Measurements from ENCODE around the gene CCDC3.

The CCDC3 gene

DNA sequence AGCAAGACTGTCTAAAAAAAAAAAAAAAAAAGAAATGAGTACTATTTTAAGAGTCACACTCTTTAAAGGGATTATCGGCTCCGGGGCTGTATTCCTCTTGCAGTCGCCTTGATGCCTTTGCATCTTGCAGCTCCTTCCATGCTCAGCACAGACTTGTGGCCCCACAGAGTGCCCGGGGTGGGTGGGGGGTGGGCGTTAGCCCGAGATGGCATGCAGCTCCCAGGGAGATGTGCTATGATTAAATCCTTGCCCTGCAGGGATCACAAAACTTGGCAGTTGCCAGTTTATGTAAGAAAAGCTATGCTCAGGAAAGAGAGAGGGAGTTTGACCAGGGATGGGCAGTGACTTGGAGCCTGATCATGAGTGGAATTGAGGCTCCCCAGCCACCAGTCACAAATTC lies 81.9 kb downstream of the CCDC3 start:
- DNase-seq = no peak

GRCh38 chr10:12916587-12916986 lies 84.9 kb downstream of the CCDC3 start:
- DNase-seq = no peak

GRCh38 chr10:12915637-12916168 lies 85.8 kb downstream of the CCDC3 start:
- DNase-seq = no peak

DNA sequence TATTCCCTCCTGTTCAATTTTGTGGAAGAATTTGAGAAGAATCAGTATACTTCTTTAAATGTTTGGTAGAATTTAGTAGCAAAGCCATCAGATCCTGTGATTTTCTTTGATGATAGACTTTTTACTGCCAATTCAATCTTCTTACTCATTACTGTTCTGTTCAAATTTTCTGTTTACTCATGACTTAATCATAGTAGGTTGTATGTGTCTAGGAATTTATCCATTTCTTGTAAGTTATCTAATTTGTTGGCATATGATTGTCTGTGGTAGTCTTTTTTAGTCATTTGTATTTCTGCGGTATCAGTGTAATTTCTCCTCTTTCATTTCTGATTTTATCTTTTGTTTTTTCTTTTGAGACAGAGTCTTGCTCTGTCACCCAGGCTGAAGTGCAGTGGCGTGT lies 87.4 kb downstream of the CCDC3 start:
- no peak for DNase-seq

DNA sequence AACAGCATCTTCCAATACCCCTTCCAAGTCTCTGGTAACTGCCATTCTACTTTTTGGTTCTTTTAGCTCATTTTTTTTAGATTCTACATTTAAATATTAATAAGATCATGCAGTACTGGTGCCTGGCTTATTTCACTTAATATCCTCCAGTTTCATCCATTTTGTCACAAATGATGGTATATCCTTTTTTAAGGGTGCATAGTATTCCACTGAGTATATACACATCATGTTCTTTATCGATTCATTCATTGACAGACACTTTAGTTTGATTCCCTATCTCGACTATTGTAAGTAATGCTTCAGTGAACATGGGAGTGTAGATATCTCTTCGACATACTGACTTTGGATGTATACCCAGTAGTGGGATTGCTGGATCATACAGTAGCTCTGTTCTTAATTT lies 89.7 kb downstream of the CCDC3 start:
- DNase-seq = no peak

DNA sequence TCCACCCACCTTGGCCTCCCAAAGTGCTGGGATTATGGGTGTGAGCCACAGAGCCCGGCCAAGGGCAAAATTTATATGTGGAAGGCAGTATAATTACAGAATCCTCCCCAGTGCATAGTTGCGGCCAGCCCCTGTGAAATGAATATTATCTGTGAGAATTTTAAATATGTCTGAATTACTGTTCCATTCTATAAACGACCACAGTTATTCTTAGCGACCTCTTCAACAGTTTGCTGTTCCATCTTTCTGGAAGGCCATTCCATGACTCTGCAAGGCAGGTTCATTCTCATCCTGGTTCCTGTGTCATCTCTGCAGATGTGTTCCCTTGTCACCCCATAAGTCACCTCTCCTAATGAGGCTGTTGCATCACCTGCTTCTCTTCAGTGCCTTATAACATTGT lies 90.7 kb downstream of the CCDC3 start:
- DNase-seq = no peak

DNA sequence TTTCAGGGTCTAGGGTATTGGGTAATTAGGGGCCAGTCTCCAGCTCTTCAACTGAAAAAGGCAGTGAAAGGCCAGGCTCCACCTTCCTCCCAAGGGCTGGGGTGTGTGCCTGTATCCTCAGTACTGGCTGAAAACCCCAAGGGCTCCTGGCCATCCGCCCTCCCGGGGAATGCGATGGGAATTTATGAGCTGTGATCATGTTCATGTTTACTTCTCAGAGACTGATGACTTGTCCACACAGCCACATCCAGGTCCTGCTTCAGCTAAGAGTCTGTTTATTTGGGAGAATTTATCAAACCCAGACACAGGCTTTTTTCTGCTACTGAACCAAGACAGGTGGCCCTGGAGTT lies 91.7 kb downstream of the CCDC3 start:
- no peak for DNase-seq

DNA sequence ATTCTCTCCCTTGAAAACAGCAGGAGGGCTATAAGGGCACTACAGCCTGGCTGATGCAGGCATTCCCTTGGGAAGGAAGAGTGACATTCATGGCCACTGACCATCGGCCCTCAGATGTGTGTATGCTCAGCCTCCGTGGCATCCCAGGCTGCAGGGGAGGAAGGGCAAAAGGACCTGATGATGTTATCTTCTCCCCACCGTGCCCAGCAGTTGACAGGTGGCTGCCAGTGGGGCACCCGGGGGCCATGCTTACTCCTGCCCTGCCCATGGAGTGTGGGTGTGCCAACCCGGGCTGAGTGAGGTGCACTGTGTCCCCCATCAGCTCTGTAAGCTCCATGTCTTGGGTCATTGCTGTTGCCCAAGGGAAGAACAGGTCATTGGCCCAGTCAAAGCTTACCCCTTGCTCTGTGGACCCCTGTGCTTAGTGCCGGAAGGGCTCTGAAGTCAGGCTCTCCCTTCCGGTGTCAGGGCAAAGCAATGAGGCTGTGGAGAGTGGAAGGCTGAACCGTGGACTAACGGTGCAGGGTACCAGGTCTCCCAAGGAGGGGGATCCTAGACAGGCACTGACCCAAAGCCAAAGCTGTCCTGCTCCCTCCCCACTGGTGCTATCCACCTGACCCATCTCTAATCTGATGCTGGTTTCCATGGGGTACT lies 92.2 kb downstream of the CCDC3 start:
- no peak for DNase-seq

DNA sequence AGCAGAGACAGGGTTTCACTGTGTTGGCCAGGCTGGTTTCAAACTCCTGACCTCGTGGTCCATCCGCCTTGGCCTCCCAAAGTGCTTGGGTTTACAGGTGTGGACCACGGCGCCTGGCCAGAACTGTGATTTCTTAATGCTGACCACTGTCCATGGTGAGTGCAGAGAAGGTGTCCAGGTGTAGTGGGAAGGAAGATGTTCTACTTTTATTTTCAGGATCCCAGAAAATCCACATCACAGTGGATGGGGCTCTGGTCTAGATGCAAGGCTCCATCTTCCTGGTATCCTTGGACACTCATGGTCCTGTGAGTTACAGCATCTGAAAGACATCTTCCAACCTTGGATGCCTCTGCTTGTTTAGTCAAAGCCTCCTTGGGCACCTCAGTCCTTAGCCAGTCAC lies 92.7 kb downstream of the CCDC3 start:
- no peak for DNase-seq

- DNase-seq = no peak
Measured at GRCh38 chr10:12907656-12908055, 93.9 kb downstream of the CCDC3 start.

DNA sequence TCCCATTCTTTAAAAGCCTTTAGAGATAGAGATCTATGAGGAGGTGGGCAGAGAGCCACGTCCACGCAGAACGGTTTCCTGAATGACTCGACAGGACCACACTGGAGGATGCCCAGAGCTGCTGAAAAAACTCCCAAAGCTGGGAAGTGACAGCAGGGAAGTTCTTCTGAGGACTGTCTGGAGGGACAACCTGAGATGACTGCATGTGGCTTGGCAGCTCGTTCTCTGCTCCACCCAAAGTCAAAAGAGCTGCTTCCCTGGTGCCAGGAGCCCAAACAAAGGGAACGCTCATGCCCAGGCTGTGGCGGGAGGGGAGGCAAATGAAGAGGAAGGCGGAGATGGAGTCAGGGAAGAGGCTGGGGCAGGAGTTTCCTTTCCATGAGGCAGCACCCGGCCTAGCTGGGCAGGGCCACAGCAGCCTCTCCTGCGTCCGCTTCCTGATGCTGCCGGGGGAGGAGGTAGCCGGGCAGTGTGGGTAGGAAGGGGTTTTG lies 95.4 kb downstream of the CCDC3 start:
- no peak for DNase-seq

DNA sequence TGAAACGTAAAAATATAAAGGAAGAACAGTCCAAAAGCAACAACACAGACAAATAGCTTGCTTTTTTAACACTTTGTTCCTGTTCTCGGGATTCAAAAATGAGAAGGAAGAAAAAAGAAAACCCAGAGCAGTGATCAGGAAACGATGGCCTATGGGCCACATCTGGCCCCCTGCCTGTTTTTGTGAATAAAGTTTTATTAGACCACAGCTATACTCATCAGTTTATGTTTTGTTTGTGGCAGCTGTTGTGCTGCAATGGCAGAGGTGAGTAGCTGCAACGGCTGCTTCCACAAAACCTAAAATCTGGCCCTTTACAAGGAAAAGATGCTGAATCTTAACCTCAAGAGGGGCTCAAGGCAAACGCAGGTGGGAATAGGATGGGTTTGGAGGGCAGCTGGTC lies 96.4 kb downstream of the CCDC3 start:
- no peak for DNase-seq

DNA sequence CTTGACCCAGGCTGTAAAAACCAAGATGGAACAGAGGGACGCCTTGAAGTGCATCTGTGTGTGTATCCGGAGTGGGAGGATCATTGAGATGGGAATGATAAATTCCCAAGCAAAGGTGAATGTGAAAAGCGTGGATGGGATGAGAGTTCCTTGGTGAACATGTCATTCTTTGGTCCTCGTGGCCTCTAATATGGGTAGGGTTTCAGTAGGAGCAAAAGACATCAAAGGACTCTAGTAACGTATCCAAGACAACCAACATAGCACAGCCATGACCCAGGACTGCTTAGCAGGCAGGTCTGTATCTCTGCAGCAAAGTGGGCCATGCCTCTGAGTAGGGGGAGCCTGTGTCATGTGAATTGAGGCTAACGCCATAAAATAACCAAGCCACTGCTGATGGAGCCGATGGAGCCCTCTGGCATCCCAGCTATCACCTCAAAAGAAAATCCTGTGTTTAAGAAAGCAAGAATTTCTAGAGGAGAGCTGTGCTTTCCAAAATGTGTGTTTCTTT lies 98.6 kb downstream of the CCDC3 start:
- DNase-seq = no peak

DNA sequence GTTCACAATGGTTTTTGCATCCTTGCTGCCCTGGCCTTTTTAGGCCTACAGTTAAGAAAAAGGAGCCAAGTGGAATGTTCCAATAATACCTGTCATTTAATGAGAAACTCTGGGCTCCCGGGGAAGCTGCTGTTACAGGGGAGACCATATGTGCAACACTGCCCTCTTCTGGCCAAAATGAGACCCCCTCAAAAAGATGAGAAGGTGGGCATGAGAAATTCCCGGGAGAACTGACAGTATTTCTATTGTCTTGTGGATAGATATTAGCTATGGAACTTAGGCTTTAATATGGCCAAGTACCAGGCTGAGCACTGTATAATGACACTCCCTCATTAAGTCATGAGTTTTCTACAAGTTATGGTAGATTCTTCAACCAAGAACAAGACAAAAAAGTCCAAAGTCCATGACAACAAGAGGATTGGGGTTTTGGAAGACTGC lies 99.4 kb downstream of the CCDC3 start:
- DNase-seq = peak; percentile 23 to 27

GRCh38 chr10:12899546-12899945 lies 102.0 kb downstream of the CCDC3 start:
- no peak for DNase-seq

DNA sequence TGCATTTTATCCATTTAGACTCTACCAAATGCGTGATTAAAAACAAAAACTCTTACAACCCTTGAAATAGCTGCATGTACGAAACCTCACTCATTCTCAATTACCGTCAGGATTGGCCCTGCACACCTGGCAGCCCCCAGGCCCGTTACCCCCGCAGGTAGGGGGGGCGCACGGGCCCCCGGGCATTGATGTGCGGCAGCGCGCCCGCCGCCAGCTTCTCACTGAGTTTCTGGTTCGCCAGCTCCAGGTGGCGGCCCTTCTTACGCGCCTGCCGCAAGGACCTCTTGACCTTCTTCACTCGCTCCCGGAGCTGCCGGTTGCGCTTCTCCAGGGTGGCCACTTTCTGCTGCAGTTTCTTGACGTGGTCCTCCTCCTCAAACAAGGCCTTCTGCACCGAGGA lies 103.2 kb downstream of the CCDC3 start:
- no peak for DNase-seq

DNA sequence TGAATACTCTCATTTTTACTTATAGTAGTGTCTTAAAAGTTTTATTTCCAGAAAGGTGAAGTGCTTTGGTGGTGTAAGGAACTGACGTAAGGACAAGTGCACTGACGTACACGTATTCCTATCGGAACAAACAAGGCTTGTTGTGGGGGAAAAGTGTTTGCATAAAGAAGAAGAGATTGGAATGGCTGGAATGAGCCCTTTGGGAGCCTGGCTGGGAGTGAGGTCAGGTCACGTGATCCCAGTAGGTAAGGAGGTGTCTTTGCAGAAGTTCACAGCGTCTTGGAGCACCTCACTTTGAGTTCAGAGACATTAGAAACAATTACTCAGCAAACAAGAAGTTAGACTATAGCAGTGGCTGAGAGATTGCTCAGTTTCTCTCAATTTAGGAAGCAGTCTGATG lies 104.2 kb downstream of the CCDC3 start:
- DNase-seq = no peak

- no peak for DNase-seq
Measured at GRCh38 chr10:12896251-12896650, 105.3 kb downstream of the CCDC3 start.

GRCh38 chr10:12892924-12893323 lies 108.6 kb downstream of the CCDC3 start:
- no peak for DNase-seq

- no peak for DNase-seq
Measured at GRCh38 chr10:12890958-12891357, 110.6 kb downstream of the CCDC3 start.

GRCh38 chr10:12888470-12888869 lies 113.0 kb downstream of the CCDC3 start:
- no peak for DNase-seq

GRCh38 chr10:12887780-12888179 lies 113.7 kb downstream of the CCDC3 start:
- DNase-seq = no peak

- no peak for DNase-seq
Measured at GRCh38 chr10:12884851-12885250, 116.7 kb downstream of the CCDC3 start.

DNA sequence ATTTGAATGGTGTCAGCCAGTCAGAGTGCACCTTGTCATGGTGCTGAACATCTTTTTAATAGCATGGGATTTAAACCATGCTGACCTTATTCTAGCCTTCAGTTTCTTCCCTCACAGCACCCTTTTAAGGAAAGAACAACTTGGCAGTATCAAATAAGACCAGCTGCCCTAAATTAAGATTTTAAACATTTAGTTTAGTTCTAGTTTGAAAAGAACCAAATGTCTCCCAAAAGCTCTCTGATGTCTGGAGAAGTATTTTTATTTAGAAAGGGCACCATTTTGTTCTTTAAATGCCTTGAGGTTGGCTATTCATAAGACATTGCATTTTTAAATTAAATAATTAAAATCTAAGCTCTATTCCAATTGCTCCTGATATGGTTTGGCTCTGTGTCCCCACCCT lies 121.1 kb downstream of the CCDC3 start:
- DNase-seq = no peak

DNA sequence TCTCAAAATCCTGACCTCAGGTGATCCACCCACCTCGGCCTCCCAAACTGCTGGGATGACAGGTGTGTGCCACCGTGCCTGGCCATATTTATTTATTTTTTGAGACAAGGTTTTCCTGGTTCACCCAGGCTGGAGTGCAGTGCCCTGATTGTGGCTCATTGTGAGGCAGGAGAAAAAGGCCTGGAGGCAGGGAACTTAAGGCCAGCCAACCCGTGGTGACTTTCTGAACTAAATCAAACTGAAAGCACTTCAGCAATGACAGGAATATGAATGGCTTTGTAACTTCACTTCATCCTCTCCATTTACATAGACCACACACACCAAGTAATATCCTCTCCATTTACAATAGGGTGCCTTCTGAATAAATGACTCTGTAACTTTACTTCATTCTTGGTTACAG lies 124.4 kb downstream of the CCDC3 start:
- no peak for DNase-seq

All from activated CD4-positive, alpha-beta T cell treated with anti-CD3 and anti-CD28 coated beads, Interleukin-2, amount 50 U/mL, for 4 hours (primary cell).